ENCODE measurements around the gene WNT7B. TPM values are rescaled to one million over a fixed set of nuclear protein-coding genes. Genes with fewer than 3 reads are reported as not detected.

WNT7B gene
- total RNA-seq, 1 donor from 2014 or later: not detected

Other genes with a start within 250 kb of the WNT7B start
- gene PPARA, start 173.4 kb upstream of the WNT7B start, total RNA-seq: 78.8 TPM

All from cardiac septum (tissue), 1 donor.